H1 (cell line): ENCODE data around the gene C14orf132. TPM values are rescaled to one million over a fixed set of nuclear protein-coding genes. Genes with fewer than 3 reads are reported as not detected.

Experiments
- CHD2 ChIP-seq: IDR thresholded peaks from 2 replicates; pipeline ENCODE4 v1.6.1; 2012; ENCODE audit warnings: low read length, improper control_type of control experiment
- HDAC2 ChIP-seq, 2 experiments: fragments of 300-600 bp in 1 of 2; sonication (generic) in 1 of 2; IDR thresholded peaks; 2 replicates each; pipeline ENCODE4 v1.6.1; 2011 to 2012; ENCODE audit warnings: low read depth in 2 of 2, low read length in 2 of 2, mild to moderate bottlenecking in 2 of 2, moderate library complexity in 2 of 2, borderline replicate concordance in 1 of 2, inconsistent platforms in 1 of 2
- KDM4A ChIP-seq: IDR thresholded peaks from one replicate; pipeline ENCODE4 v1.7.1; 2012; ENCODE audit warnings: low read depth, mild to moderate bottlenecking, moderate library complexity, low read length, inconsistent platforms; ENCODE audit not compliant: severe bottlenecking
- KDM5A ChIP-seq: fragments of 200-600 bp; IDR thresholded peaks from 2 replicates; pipeline ENCODE4 v1.7.1; 2012; ENCODE audit warnings: mild to moderate bottlenecking, low read length, inconsistent platforms, mixed read lengths
- RFX5 ChIP-seq: IDR thresholded peaks from 2 replicates; pipeline ENCODE4 v1.6.1; 2011; ENCODE audit warnings: low read depth, low read length, improper control_type of control experiment, borderline replicate concordance
- SP2 ChIP-seq: IDR thresholded peaks from 2 replicates; pipeline ENCODE4 v1.6.1; 2012; ENCODE audit warnings: mild to moderate bottlenecking, low read length, inconsistent platforms
- polyA plus RNA-seq, 7 experiments: library from polyadenylated mRNA; depleted of rRNA in 3 of 7; stranded (reverse) in 5 of 7; unstranded in 2 of 7; fragments of >200 nt in 5 of 7; fragments of 200-250 nt in 2 of 7; gene quantifications; 1 replicate in 5 of 7; 2 replicates in 1 of 7; 4 replicates in 1 of 7; pipeline versions ENCODE4 v1.2.1 to v1.2.3, GENCODE V29; 2011 to 2013; ENCODE audit warnings: missing spikeins in 2 of 7, mixed read lengths in 2 of 7
- total RNA-seq: library from RNA; stranded (reverse); fragmentation: NEBNext Ultra II Directional; extraction: Animal tissue kit (Norgen Biotek cat#: 25700); gene quantifications from 2 replicates; pipeline ENCODE4 v1.2.1, GENCODE V29; 2021
- TF ChIP-seq, protein P1 (sequence below): IDR thresholded peaks from 2 replicates; pipeline ENCODE4 v1.6.1; 2012; ENCODE audit warnings: low read length, inconsistent platforms

Gene C14orf132
- total and polyA plus RNA-seq, 2 of the 8 experiments (the other 6 are each of a cell fraction or from before 2014, with no cell fraction given), result 11.7 to 32.5 TPM

DNA sequence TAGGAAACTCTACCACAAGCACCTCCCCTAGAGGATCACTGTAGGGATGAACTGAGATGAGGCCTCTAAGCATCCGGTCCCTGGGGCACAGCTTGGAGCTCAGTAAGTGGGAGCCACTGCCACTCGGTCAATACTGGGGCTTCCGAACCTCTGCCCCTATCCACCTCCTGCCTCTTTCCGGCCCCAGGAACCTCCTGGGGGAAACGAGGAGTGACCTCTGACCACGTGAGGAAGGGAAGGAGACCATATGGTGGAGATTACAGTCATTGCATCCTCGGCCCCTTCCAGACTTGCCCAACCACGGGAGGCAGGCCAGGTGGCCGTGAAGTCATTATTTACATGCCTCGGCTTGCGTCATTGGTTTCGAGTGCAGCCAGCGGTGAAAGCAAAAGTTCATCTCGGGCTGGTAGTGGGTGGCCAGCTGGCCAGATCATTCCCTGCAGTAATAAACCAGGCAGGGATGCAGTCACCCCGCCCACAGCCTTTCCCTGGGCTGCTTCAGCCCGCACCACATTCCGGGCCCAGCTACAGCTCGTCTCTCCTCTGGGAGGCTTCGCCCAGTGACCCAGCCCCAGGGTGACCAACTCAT, 65.4 kb downstream of the C14orf132 start (continued):
- TF ChIP-seq KDM4A (no peak), KDM5A (no peak), HDAC2 (IDR thresholded peaks at IDR 0.05; ENCODE audit: borderline replicate concordance in 1 of 2, low read depth in 2 of 2, low read length in 2 of 2) (no peak), SP2 (no peak), CHD2 (no peak), RFX5 (no peak)
- TF ChIP-seq, protein P1, sequence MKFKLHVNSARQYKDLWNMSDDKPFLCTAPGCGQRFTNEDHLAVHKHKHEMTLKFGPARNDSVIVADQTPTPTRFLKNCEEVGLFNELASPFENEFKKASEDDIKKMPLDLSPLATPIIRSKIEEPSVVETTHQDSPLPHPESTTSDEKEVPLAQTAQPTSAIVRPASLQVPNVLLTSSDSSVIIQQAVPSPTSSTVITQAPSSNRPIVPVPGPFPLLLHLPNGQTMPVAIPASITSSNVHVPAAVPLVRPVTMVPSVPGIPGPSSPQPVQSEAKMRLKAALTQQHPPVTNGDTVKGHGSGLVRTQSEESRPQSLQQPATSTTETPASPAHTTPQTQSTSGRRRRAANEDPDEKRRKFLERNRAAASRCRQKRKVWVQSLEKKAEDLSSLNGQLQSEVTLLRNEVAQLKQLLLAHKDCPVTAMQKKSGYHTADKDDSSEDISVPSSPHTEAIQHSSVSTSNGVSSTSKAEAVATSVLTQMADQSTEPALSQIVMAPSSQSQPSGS, result no peak
